NT2/D1 (cell line): ENCODE data around the gene BABAM2.

ENCODE experiments used
- SUZ12 ChIP-seq: IDR thresholded peaks from 2 replicates; pipeline ENCODE4 v1.6.1; 2011; ENCODE audit not compliant: insufficient read length, insufficient read depth; ENCODE audit errors: extremely low read depth
- YY1 ChIP-seq: IDR thresholded peaks from 2 replicates; pipeline ENCODE4 v1.6.1; 2011; ENCODE audit not compliant: insufficient read length, insufficient read depth
- ZNF274 ChIP-seq: IDR thresholded peaks from 2 replicates; pipeline ENCODE4 v1.6.1; 2011; ENCODE audit warnings: mild to moderate bottlenecking, low read depth, low read length

DNA sequence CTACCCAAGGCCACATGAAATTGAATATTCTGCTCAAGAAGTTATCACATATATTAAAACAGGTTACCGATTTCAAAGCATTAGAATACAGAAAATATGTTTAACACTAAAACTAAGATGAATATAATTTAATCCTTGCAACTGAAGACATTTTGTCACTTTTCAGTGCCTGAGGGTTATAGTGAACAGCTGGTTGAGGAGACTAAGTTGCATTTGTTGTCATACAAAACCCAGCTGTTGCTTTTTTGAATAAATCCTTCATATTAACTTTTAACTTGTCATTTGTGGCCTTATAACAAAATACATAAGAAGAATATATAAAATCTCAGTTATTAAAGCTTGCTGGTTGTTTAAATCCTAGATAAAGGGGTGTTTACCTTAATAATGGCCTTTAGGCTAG, 37.8 kb upstream of the BABAM2 start:
- no peak for TF ChIP-seq ZNF274
- TF ChIP-seq SUZ12, result no peak
- no peak for TF ChIP-seq YY1
